H1 (cell line): ENCODE data around the gene GID8. TPM values are rescaled to one million over a fixed set of nuclear protein-coding genes. Genes with fewer than 3 reads are reported as not detected.

Experiments used
- CTCF ChIA-PET: fragments of 300-600 bp; sonication (Branson Sonifier 250); formaldehyde crosslinking; loops from one replicate; lab custom pipeline; 2021; ENCODE audit not compliant: partially characterized antibody; lab: Charles Lee
- POLR2A ChIA-PET: fragments of 300-600 bp; sonication (Branson Sonifier 250); formaldehyde crosslinking; loops from one replicate; lab custom pipeline; 2021; ENCODE audit warnings: inconsistent platforms; ENCODE audit not compliant: partially characterized antibody; lab: Charles Lee
- DNase-seq, 2 experiments: peaks; one replicate each; pipeline versions ENCODE4 v3.0.0 to v3.0.0-alpha.2; 2010 to 2022; ENCODE audit warnings: low spot score in 2 of 2, low read depth in 1 of 2, mixed read lengths in 1 of 2
- FAIRE-seq: peaks from 2 replicates; lab custom pipeline; 2011; peaks lifted over from hg19 to GRCh38; lab: Jason Lieb, UNC
- H2AFZ ChIP-seq: 2 replicates; pipeline ENCODE4 v1.8.1; 2012; ENCODE audit warnings: low read length, inconsistent platforms
- H2AK5ac ChIP-seq: 2 replicates; pipeline ENCODE4 v1.6.1; 2013; ENCODE audit warnings: low read depth, low read length
- H2BK120ac ChIP-seq: replicated peaks from 2 replicates; pipeline ENCODE3; 2013; ENCODE audit warnings: low read depth, low read length, inconsistent platforms
- H2BK12ac ChIP-seq: 2 replicates; pipeline ENCODE4 v1.6.1; 2013; ENCODE audit warnings: low read depth, low read length
- H2BK15ac ChIP-seq: 2 replicates; pipeline ENCODE4 v1.6.1; 2013; ENCODE audit warnings: low read length
- H2BK20ac ChIP-seq: 2 replicates; pipeline ENCODE4 v1.6.1; 2013; ENCODE audit warnings: low read length
- H2BK5ac ChIP-seq: 2 replicates; pipeline ENCODE4 v1.6.1; 2013; ENCODE audit warnings: low read depth, low read length
- H3K14ac ChIP-seq: 2 replicates; pipeline ENCODE4 v1.6.1; 2013; ENCODE audit warnings: inconsistent platforms; ENCODE audit not compliant: insufficient read length
- H3K18ac ChIP-seq: 2 replicates; pipeline ENCODE4 v1.6.1; 2013; ENCODE audit warnings: low read length; ENCODE audit errors: extremely low read depth
- H3K23ac ChIP-seq: 2 replicates; pipeline ENCODE4 v1.6.1; 2013; ENCODE audit warnings: inconsistent platforms; ENCODE audit not compliant: insufficient read length
- H3K23me2 ChIP-seq: 2 replicates; pipeline ENCODE4 v1.6.1; 2013; ENCODE audit warnings: low read depth, low read length
- H3K27ac ChIP-seq: 2 replicates; pipeline ENCODE4 v1.6.1; 2011; ENCODE audit warnings: low read depth, low read length, inconsistent platforms
- H3K27me3 ChIP-seq, 4 experiments: replicated peaks in 1 of 4; 1 replicate in 1 of 4; 2 replicates in 3 of 4; pipeline versions ENCODE4 v1.6.1 to v1.8.1; 2011 to 2013; ENCODE audit warnings: low read length in 3 of 4, mild to moderate bottlenecking in 3 of 4, inconsistent platforms in 2 of 4, mixed read lengths in 2 of 4, moderate library complexity in 1 of 4; ENCODE audit not compliant: control insufficient read depth in 3 of 4, insufficient read depth in 3 of 4; ENCODE audit errors: extremely low read depth in 1 of 4
- H3K36me3 ChIP-seq, 4 experiments: 2 replicates each; pipeline versions ENCODE4 v1.6.1 to v1.8.1; 2011 to 2013; ENCODE audit warnings: mild to moderate bottlenecking in 4 of 4, low read length in 3 of 4, moderate library complexity in 2 of 4, control low read depth in 1 of 4, inconsistent platforms in 1 of 4; ENCODE audit not compliant: insufficient read depth in 4 of 4, control insufficient read depth in 2 of 4
- H3K4ac ChIP-seq: replicated peaks from 2 replicates; pipeline ENCODE3; 2013; ENCODE audit warnings: low read length, low read depth, mixed read lengths, inconsistent platforms; ENCODE audit not compliant: insufficient read length
- H3K4me1 ChIP-seq, 4 experiments: replicated peaks in 1 of 4; 1 replicate in 1 of 4; 2 replicates in 3 of 4; pipeline versions ENCODE4 v1.6.1 to v1.8.1; 2011 to 2013; ENCODE audit warnings: low read length in 3 of 4, inconsistent platforms in 2 of 4, mixed read lengths in 1 of 4; ENCODE audit not compliant: insufficient read depth in 4 of 4, control insufficient read depth in 3 of 4
- H3K4me2 ChIP-seq, 2 experiments: 2 replicates each; pipeline versions ENCODE4 v1.6.1 to v1.8.1; 2011 to 2013; ENCODE audit warnings: low read depth in 2 of 2, low read length in 2 of 2, control low read depth in 1 of 2, inconsistent platforms in 1 of 2, mild to moderate bottlenecking in 1 of 2; ENCODE audit not compliant: insufficient read depth in 1 of 2
- H3K4me3 ChIP-seq, 4 experiments: fragments of 200-600, 300-600 bp in 1 of 4; sonication (generic), shearing (Covaris generic), sonication (Bioruptor Twin) in 1 of 4; 2 replicates each; pipeline versions ENCODE4 v1.5.1 to v1.8.1; 2011 to 2016; ENCODE audit warnings: low read length in 4 of 4, low read depth in 3 of 4, control low read depth in 2 of 4, inconsistent platforms in 2 of 4, mild to moderate bottlenecking in 2 of 4, mixed read lengths in 1 of 4, moderate library complexity in 1 of 4; ENCODE audit not compliant: insufficient read depth in 2 of 4; ENCODE audit errors: extremely low read depth in 1 of 4
- H3K56ac ChIP-seq: replicated peaks from 2 replicates; pipeline ENCODE3; 2013; ENCODE audit warnings: low read depth, mild to moderate bottlenecking, mixed read lengths, low read length, inconsistent platforms; ENCODE audit not compliant: insufficient read length
- H3K79me1 ChIP-seq: 2 replicates; pipeline ENCODE4 v1.6.1; 2013; ENCODE audit warnings: low read depth, low read length, control low read depth
- H3K79me2 ChIP-seq, 2 experiments: 2 replicates each; pipeline versions ENCODE4 v1.6.1 to v1.8.1; 2012 to 2013; ENCODE audit warnings: low read length in 2 of 2, mild to moderate bottlenecking in 2 of 2, inconsistent platforms in 1 of 2; ENCODE audit not compliant: insufficient read depth in 2 of 2, control insufficient read depth in 1 of 2
- H3K9ac ChIP-seq, 4 experiments: replicated peaks in 1 of 4; 1 replicate in 1 of 4; 2 replicates in 3 of 4; pipeline versions ENCODE4 v1.6.1 to v1.8.1; 2011 to 2013; ENCODE audit warnings: low read depth in 3 of 4, low read length in 3 of 4, control low read depth in 2 of 4, mild to moderate bottlenecking in 2 of 4, moderate library complexity in 2 of 4, inconsistent platforms in 1 of 4; ENCODE audit errors: extremely low read depth in 1 of 4
- H3K9me3 ChIP-seq, 2 experiments: 2 replicates each; pipeline versions ENCODE4 v1.6.1 to v1.8.1; 2012 to 2013; ENCODE audit warnings: mild to moderate bottlenecking in 2 of 2, moderate library complexity in 2 of 2, control low read depth in 1 of 2, inconsistent platforms in 1 of 2, low read depth in 1 of 2, low read length in 1 of 2, mixed read lengths in 1 of 2; ENCODE audit not compliant: insufficient read depth in 2 of 2
- H4K20me1 ChIP-seq, 2 experiments: replicated peaks in 1 of 2; 2 replicates each; pipeline versions ENCODE3 to v1.8.1; 2011 to 2013; ENCODE audit warnings: inconsistent platforms in 2 of 2, low read length in 2 of 2, mild to moderate bottlenecking in 1 of 2; ENCODE audit not compliant: insufficient read depth in 2 of 2, control insufficient read depth in 1 of 2
- H4K5ac ChIP-seq: 2 replicates; pipeline ENCODE4 v1.6.1; 2013; ENCODE audit warnings: low read length, low read depth, mixed read lengths, inconsistent platforms; ENCODE audit not compliant: insufficient read length
- H4K8ac ChIP-seq: 2 replicates; pipeline ENCODE4 v1.8.0; 2013; ENCODE audit warnings: mild to moderate bottlenecking, moderate library complexity, low read length, inconsistent platforms; ENCODE audit not compliant: insufficient read depth; ENCODE audit errors: extremely low read depth
- H4K91ac ChIP-seq: replicated peaks from 2 replicates; pipeline ENCODE3; 2013; ENCODE audit warnings: low read length, mixed read lengths, inconsistent platforms; ENCODE audit not compliant: insufficient read length
- POLR2AphosphoS5 ChIP-seq: IDR thresholded peaks from 2 replicates; pipeline ENCODE4 v1.6.1; 2011; ENCODE audit warnings: low read depth, low read length
- WGBS, 2 experiments: shearing (Covaris generic) in 1 of 2; methylation state at CpG; one replicate each; pipeline versions ENCODE4 v1.1.6 to v1.1.7; 2013 to 2015; ENCODE audit warnings: low lambda C conversion rate in 2 of 2, mixed read lengths in 2 of 2, inconsistent platforms in 1 of 2, low coverage in 1 of 2, missing lambda C conversion rate in 1 of 2; ENCODE audit not compliant: insufficient replicate concordance in 2 of 2, insufficient coverage in 1 of 2, insufficient read length in 1 of 2; ENCODE audit errors: extremely low coverage in 1 of 2, missing lambda C conversion rate in 1 of 2; 5-methylcytosine and 5-hydroxymethylcytosine counted together
- polyA plus RNA-seq, 7 experiments: library from polyadenylated mRNA; depleted of rRNA in 3 of 7; stranded (reverse) in 5 of 7; unstranded in 2 of 7; fragments of >200 nt in 5 of 7; fragments of 200-250 nt in 2 of 7; gene quantifications; 1 replicate in 5 of 7; 2 replicates in 1 of 7; 4 replicates in 1 of 7; pipeline versions ENCODE4 v1.2.1 to v1.2.3, GENCODE V29; 2011 to 2013; ENCODE audit warnings: missing spikeins in 2 of 7, mixed read lengths in 2 of 7
- total RNA-seq: library from RNA; stranded (reverse); fragmentation: NEBNext Ultra II Directional; extraction: Animal tissue kit (Norgen Biotek cat#: 25700); gene quantifications from 2 replicates; pipeline ENCODE4 v1.2.1, GENCODE V29; 2021

The GID8 gene
- total and polyA plus RNA-seq, 2 of the 8 experiments (the other 6 are each of a cell fraction or from before 2014, with no cell fraction given) = 39.7 to 72.9 TPM

DNA sequence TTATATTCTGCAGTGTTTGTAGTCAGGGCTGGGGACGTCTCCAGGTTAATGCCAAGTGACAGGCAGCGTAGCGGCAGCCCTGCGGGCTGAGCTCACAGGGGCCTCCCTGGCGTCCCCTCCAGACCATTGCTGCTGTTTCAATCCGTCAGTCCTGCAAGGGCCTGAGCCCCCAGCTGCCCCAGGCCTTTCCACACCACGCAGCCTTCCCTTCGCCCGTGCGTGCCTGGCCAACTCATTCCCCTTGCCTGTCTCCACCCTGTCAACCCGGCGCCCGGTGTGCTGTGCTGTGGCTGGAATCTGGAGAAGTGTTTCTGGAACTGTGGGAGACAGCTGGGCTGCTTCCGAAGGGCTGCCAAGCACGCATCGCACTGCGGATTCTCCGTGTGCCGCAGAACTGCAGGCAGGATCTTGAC is 56.9 kb downstream of the GID8 start:
- Histone ChIP-seq H4K91ac (no peak overlapping the region), H3K18ac (no peak overlapping the region), H2BK120ac (no peak overlapping the region), H3K14ac (no peak overlapping the region), H2BK20ac (no peak overlapping the region), H3K9me3 (no peaks in the 10 kb centered on the region), H4K5ac (no peak overlapping the region), H3K27ac (no peak overlapping the region), H3K4ac (no peak overlapping the region), H3K4me2 (no peak overlapping the region), H3K36me3 (no peaks in the 10 kb centered on the region), H3K4me3 (no peak overlapping the region), H2AK5ac (no peak overlapping the region), H3K23ac (no peak overlapping the region), H2BK15ac (no peak overlapping the region), H3K9ac (no peak overlapping the region), H4K20me1 (peaks cover 0 to 5% of the 10 kb centered on the region in 2 experiments), H2AFZ (no peak overlapping the region), H3K56ac (no peak overlapping the region), H3K79me1 (no peaks in the 10 kb centered on the region; the same call in 1 of the 2 replicates), H2BK12ac (no peak overlapping the region), H2BK5ac (no peak overlapping the region), H3K79me2 (no peaks in the 10 kb centered on the region), H4K8ac (no peak overlapping the region; the same call in 1 of the 2 replicates), H3K4me1 (peaks cover 0 to 13% (median 7%) of the 10 kb centered on the region in 4 experiments; a peak in 5 of 7 replicates), H3K23me2 (no peaks in the 10 kb centered on the region), H3K27me3 (peaks cover 0 to 5% (median 2%) of the 10 kb centered on the region in 4 experiments; a peak in 3 of 7 replicates)
- 80% methylated on average over 19 of the region's 19 CpGs; no CpG with 5 or more reads in 1 of the 2 experiments for WGBS, 2 experiments
- ChIA-PET POLR2A (interaction anchor here (0.9 to 2.7 kb wide), 2 partner anchors 9 to 10 kb away, joined by 3 to 9 read pairs; no protein-coding TSS in a partner anchor), CTCF (interaction anchor here (1.5 to 4.0 kb wide), 6 partner anchors 9 to 93 kb away, joined by 3 to 22 read pairs (median 9); no protein-coding TSS in a partner anchor)
- FAIRE-seq = no peak
- DNase-seq = no peak
- no peak for TF ChIP-seq POLR2AphosphoS5
